Keratinocyte (primary cell): ENCODE results near the gene SIPA1L3.

ENCODE experiments used
- EZH2 ChIP-seq: IDR thresholded peaks from one replicate; pipeline ENCODE4 v1.6.1; 2012; ENCODE audit warnings: inconsistent platforms, mild to moderate bottlenecking, low read length, moderate library complexity
- TF ChIP-seq, protein P1 (sequence below), 3 experiments: IDR thresholded peaks in 1 of 3; conservative IDR thresholded peaks in 1 of 3; optimal IDR thresholded peaks in 1 of 3; 2 replicates in 2 of 3; 3 replicates in 1 of 3; pipeline versions ENCODE3 to v1.5.1; 2011; ENCODE audit warnings: low read length in 3 of 3, mild to moderate bottlenecking in 3 of 3, moderate library complexity in 2 of 3, control low read depth in 1 of 3, inconsistent platforms in 1 of 3; ENCODE audit not compliant: insufficient read depth in 2 of 3; ENCODE audit errors: extremely low read depth in 1 of 3

GRCh38 chr19:38047641-38048040, 140.6 kb downstream of the SIPA1L3 start:
- TF ChIP-seq EZH2: no peak
- TF ChIP-seq, protein P1, sequence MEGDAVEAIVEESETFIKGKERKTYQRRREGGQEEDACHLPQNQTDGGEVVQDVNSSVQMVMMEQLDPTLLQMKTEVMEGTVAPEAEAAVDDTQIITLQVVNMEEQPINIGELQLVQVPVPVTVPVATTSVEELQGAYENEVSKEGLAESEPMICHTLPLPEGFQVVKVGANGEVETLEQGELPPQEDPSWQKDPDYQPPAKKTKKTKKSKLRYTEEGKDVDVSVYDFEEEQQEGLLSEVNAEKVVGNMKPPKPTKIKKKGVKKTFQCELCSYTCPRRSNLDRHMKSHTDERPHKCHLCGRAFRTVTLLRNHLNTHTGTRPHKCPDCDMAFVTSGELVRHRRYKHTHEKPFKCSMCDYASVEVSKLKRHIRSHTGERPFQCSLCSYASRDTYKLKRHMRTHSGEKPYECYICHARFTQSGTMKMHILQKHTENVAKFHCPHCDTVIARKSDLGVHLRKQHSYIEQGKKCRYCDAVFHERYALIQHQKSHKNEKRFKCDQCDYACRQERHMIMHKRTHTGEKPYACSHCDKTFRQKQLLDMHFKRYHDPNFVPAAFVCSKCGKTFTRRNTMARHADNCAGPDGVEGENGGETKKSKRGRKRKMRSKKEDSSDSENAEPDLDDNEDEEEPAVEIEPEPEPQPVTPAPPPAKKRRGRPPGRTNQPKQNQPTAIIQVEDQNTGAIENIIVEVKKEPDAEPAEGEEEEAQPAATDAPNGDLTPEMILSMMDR (optimal IDR thresholded peaks at IDR 0.05 in 1 of 3, IDR thresholded peaks at IDR 0.05 in 1 of 3, conservative IDR thresholded peaks at IDR 0.05 in 1 of 3; ENCODE audit: extremely low read depth in 1 of 3, insufficient read depth in 2 of 3, low read length in 3 of 3): no peak
